LNCaP clone FGC (cell line): Measurements from ENCODE around the gene STUB1.

Source experiments
- DNase-seq: peaks from one replicate; pipeline ENCODE4 v3.0.0-alpha.2; 2011; ENCODE audit warnings: low read depth
- H3K4me3 ChIP-seq: 2 replicates; pipeline ENCODE4 v1.5.1; 2011; ENCODE audit warnings: mild to moderate bottlenecking, low read depth, low read length, control low read depth
- TF ChIP-seq, protein P1 (sequence below): IDR thresholded peaks from 2 replicates; pipeline ENCODE4 v1.5.1; 2012; ENCODE audit warnings: mild to moderate bottlenecking; ENCODE audit not compliant: control insufficient read depth, insufficient read depth; ENCODE audit errors: extremely low read depth

STUB1 gene

DNA sequence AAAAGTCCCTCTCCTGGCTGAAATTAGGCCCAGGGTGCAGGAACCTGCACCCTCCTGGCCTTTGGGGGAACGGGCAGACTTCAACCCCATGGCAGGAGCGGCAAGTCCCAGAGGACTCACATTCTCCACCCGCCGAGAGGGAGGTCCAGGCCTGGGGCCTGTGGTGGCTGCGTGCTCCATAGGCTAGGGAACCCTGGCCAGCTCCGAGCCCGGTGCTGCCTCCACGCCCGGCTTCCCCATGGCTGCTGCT, 45.9 kb downstream of the STUB1 start:
- TF ChIP-seq, protein P1, sequence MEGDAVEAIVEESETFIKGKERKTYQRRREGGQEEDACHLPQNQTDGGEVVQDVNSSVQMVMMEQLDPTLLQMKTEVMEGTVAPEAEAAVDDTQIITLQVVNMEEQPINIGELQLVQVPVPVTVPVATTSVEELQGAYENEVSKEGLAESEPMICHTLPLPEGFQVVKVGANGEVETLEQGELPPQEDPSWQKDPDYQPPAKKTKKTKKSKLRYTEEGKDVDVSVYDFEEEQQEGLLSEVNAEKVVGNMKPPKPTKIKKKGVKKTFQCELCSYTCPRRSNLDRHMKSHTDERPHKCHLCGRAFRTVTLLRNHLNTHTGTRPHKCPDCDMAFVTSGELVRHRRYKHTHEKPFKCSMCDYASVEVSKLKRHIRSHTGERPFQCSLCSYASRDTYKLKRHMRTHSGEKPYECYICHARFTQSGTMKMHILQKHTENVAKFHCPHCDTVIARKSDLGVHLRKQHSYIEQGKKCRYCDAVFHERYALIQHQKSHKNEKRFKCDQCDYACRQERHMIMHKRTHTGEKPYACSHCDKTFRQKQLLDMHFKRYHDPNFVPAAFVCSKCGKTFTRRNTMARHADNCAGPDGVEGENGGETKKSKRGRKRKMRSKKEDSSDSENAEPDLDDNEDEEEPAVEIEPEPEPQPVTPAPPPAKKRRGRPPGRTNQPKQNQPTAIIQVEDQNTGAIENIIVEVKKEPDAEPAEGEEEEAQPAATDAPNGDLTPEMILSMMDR: no peak

DNA sequence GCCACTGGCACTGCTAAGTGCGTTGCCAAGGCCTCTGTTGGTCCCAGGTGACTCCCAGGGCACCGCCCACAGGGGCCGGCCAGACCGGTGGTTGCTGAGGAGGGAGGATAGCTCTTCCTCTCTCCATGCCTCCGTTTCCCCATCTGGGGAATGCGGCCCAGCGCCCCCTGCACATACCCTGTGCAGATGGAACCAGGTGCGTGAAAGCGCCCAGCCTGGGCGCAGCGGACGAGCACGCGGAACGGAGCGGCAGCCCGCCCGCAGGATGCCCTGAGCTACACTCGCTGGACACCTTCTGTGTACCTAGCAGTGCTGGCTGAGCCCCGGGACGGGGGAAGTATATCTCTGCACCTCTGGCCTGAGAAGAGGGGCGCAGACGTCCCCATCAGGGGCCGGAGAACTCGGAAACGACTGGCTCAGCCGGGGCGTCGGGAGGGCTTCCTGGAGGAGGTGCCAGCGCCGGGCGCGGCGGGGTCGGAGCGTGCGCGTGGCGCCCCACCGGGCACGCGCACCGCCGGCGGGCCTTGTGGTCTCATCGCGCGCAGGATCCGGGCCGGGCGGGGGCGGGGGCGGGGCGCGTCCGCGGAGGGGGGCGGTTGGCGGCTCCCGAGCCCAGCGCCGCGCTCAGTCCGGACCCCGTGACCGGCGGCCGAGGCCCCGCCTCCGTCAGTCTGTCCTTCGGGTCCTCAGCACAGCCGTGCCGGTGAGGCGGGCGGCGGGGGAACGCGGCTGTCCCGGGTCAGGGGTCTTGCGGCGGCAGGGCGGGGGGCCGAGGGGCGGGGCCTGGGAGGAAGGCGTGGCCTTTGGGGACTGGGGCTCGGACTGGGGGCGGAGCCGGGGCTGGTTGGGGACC, 46.5 kb downstream of the STUB1 start, which contains the start of the genes CCDC78 and HAGHL:
CCDC78 (minus strand) TSS at position 6 of the 853 bp plus-strand sequence. CDS start 76 bp downstream, outside the sequence.
HAGHL (plus strand) TSS at position 669 of the 853 bp plus-strand sequence. CDS start 404 bp downstream, outside the sequence.
- TF ChIP-seq, protein P1: no peak
- DNase-seq: peak; percentile 41
- H3K4me3 ChIP-seq: peak within 1 kb of the TSS; percentile 88

More for the DNA sequence above, 45.9 kb downstream of the STUB1 start:
- peak overlapping the region; percentile 55 for H3K4me3 ChIP-seq
- no peak for DNase-seq

DNA sequence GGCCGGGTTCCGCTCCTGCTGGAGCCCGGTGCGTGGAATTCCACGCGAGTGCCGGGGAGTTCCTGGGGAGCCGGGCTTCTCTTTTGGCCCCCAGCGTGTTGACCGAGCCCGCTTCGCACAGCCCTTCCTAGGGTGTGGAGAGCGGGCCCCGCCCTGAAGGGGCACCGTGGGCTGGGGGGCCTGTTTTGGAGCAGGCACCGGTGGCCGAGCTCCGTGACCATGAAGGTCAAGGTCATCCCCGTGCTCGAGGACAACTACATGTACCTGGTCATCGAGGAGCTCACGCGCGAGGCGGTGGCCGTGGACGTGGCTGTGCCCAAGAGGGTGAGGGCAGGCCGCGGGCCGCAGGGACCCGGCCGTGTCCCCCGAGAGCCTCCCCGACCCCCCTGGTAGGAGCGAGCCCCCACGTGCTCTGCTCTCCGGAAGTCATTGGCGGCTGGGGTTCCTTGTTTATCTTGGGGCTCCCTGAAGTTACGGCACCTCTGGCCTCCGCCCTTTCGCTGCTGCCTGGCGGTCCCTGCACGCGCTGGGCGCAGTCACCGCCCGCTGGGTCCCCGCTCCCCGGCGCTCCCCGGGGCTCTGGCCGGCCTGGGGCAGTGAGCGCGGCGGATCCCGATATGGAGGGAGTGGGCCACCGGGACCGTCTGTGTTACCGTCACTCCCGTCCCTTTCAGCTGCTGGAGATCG, 47.2 kb downstream of the STUB1 start:
- TF ChIP-seq, protein P1: no peak
- peak overlapping the region; percentile 88 for H3K4me3 ChIP-seq
- no peak for DNase-seq

DNA sequence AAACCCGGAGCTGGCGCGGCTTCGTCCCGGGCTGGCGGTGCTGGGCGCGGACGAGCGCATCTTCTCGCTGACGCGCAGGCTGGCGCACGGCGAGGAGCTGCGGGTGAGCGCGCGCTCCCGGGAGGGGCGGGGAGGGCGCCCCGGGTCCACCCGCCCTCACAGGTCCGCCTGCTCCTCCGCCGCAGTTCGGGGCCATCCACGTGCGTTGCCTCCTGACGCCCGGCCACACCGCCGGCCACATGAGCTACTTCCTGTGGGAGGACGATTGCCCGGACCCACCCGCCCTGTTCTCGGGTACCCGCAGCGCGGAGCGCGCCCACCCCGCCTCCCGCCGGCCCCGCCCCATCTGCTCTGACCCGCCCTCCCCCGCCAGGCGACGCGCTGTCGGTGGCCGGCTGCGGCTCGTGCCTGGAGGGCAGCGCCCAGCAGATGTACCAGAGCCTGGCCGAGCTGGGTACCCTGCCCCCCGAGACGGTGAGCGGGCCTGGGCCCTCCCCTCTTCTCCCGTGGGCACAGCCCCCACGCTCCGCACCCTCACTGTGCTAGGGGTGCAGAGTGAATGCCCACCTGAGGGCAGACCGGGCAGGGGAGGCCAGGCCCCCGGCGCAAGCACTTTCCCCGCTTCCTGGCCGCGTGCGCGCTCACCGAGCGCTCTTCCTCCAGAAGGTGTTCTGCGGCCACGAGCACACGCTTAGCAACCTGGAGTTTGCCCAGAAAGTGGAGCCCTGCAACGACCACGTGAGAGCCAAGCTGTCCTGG, 48.1 kb downstream of the STUB1 start:
- DNase-seq: peak; percentile 80
- TF ChIP-seq, protein P1: no peak
- H3K4me3 ChIP-seq: peak overlapping the region; percentile 88

DNA sequence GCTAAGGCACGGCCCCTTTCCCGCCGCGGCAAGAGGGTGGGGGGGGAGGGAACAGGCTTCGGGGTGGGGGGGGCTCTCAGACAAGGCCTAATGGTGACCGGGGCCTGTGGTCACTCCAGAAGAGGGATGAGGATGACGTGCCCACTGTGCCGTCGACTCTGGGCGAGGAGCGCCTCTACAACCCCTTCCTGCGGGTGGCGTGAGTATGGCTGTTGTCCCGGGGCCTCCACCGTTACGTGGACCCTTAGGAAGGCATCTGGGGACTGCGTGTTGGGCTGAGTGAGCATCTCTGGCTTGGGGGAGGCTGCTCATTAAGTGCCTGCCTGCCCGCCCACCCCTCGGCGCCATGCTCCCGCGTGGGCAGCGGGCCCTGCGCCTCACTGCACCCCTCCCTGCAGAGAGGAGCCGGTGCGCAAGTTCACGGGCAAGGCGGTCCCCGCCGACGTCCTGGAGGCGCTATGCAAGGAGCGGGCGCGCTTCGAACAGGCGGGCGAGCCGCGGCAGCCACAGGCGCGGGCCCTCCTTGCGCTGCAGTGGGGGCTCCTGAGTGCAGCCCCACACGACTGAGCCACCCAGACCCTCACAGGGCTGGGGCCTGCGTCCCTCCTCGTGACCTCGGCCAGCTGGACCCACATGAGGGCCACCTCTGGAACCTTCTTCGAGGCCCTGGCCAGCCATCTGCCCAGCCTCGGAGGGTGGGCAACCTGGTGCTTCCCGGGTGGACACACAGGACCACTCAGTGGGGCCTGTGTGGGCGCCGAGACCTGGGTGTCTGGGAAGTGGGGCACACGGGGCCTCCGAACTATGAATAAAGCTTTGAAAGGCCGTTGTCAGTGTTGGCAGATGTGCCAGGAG, 48.9 kb downstream of the STUB1 start:
- peak overlapping the region; percentile 88 for H3K4me3 ChIP-seq
- TF ChIP-seq, protein P1: no peak
- no peak for DNase-seq
